ENCODE measurements around the gene COL4A6.

DNA sequence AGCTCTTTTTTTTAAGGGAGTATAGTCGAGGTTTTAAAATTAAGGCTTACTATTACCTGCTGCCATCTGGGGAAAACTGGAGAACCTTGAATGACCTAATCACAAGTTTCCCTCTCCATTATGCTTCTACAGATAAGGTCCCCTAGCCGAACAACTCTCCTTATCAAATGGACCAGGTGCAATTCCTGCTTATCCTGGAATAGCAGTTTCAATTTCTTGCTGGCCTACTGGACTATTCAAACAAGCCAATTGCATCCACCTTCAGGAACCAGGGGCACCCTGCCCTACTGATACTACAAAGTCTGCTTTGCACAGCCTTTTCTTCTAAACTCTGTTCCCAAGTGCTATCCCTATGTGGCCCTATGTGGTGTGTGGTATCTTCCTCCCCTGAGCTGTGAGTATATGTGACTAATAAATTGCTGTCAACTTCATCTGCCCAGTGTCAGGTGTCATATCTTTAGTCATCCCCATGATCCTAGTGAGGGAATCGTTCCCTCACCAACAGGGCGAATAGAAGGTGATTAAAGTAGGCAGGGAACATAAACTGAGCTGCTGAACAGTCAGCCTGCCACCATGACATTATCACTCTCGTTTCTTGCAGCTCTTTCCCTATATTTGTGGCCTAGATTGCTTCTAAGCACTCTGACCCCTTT is 218.1 kb downstream of the COL4A6 start:
- no peak for TF ChIP-seq POLR2A (IDR thresholded peaks at IDR 0.05; ENCODE audit: low read length)
- no peak for TF ChIP-seq GATA1 (IDR thresholded peaks at IDR 0.05; ENCODE audit: low read depth, low read length)
